Cardiac muscle cell (in vitro differentiated cells and primary cell): Measurements from ENCODE around the gene DAB1. TPM values are rescaled to one million over a fixed set of nuclear protein-coding genes. Genes with fewer than 3 reads are reported as not detected.

Experiments
- DNase-seq, 2 donors: peaks; one replicate each; pipeline versions ENCODE4 v3.0.0 to v3.0.0-alpha.2; 2010 to 2017; ENCODE audit warnings: low read depth in 1 of 2, low spot score in 1 of 2
- H3K27ac ChIP-seq: fragments of 200-600 bp; sonication (generic); 2 replicates; pipeline ENCODE4 v1.5.1; 2016
- H3K27me3 ChIP-seq: fragments of 200-600 bp; sonication (generic); 2 replicates; pipeline ENCODE4 v1.6.0; 2016; ENCODE audit warnings: control low read depth
- H3K36me3 ChIP-seq: fragments of 200-600 bp; sonication (generic); 2 replicates; pipeline ENCODE4 v1.5.1; 2016; ENCODE audit warnings: control low read depth
- H3K4me1 ChIP-seq: fragments of 200-600 bp; sonication (generic); 2 replicates; pipeline ENCODE4 v1.8.1; 2017; ENCODE audit warnings: low read depth, mild to moderate bottlenecking, mixed run types
- H3K4me3 ChIP-seq: fragments of 200-600 bp; sonication (generic); 2 replicates; pipeline ENCODE4 v1.5.1; 2016; ENCODE audit warnings: mild to moderate bottlenecking
- H3K9me3 ChIP-seq: fragments of 200-600 bp; sonication (generic); 2 replicates; pipeline ENCODE4 v1.5.1; 2017; ENCODE audit warnings: low read depth, mild to moderate bottlenecking, control low read depth
- CTCF ChIP-seq: IDR thresholded peaks from 2 replicates; pipeline ENCODE4 v1.5.1; 2012; ENCODE audit warnings: low read depth, mild to moderate bottlenecking, low read length
- polyA plus RNA-seq: library from polyadenylated mRNA; unstranded; fragments of >200 nt; fragmentation: Nextera tagmentation; extraction: Ambion mirVana; gene quantifications from 2 replicates; pipeline ENCODE4 v1.2.1, GENCODE V29; 2016
- total RNA-seq: library from RNA; depleted of rRNA; stranded (reverse); fragments of >200 nt; gene quantifications from 2 replicates; pipeline ENCODE4 v1.2.3, GENCODE V29; 2016

The DAB1 gene
- total and polyA plus RNA-seq, 2 experiments from 2014 or later = 24.1 to 26.6 TPM

- no peak for TF ChIP-seq CTCF
- DNase-seq = no peak
These were observed 20.7 kb downstream of the DAB1 start for GRCh38 chr1:57403201-57403600.

GRCh38 chr1:57401671-57402070 lies 22.2 kb downstream of the DAB1 start:
- TF ChIP-seq CTCF = no peak
- H3K4me3 ChIP-seq = no peak overlapping the region
- DNase-seq = no peak
- peaks cover 2% of the 10 kb centered on the region for H3K4me1 ChIP-seq
- H3K9me3 ChIP-seq = no peaks in the 10 kb centered on the region
- H3K36me3 ChIP-seq = no peaks in the 10 kb centered on the region
- no peaks in the 10 kb centered on the region for H3K27me3 ChIP-seq
- H3K27ac ChIP-seq = no peak overlapping the region

More at GRCh38 chr1:57403201-57403600, 20.7 kb downstream of the DAB1 start:
- no peaks in the 10 kb centered on the region for H3K36me3 ChIP-seq
- H3K27ac ChIP-seq = no peak overlapping the region
- H3K9me3 ChIP-seq = no peaks in the 10 kb centered on the region
- H3K4me1 ChIP-seq = peaks cover 7% of the 10 kb centered on the region
- H3K27me3 ChIP-seq = no peaks in the 10 kb centered on the region
- H3K4me3 ChIP-seq = no peak overlapping the region

- Histone ChIP-seq H3K4me3 (no peak overlapping the region), H3K27me3 (no peaks in the 10 kb centered on the region), H3K27ac (no peak overlapping the region), H3K4me1 (no peaks in the 10 kb centered on the region), H3K9me3 (no peaks in the 10 kb centered on the region), H3K36me3 (no peaks in the 10 kb centered on the region)
- TF ChIP-seq CTCF = no peak
- no peak for DNase-seq
These were observed 23.8 kb downstream of the DAB1 start for GRCh38 chr1:57400048-57400447.

- Histone ChIP-seq H3K4me3 (no peak overlapping the region), H3K27ac (no peak overlapping the region), H3K9me3 (no peaks in the 10 kb centered on the region), H3K36me3 (no peaks in the 10 kb centered on the region), H3K27me3 (no peaks in the 10 kb centered on the region), H3K4me1 (peaks cover 4% of the 10 kb centered on the region)
- no peak for DNase-seq
- no peak for TF ChIP-seq CTCF
These were observed 30.7 kb downstream of the DAB1 start for GRCh38 chr1:57393058-57393584.

- H3K27ac ChIP-seq = no peak overlapping the region
- DNase-seq = no peak
- no peak overlapping the region for H3K4me3 ChIP-seq
- no peaks in the 10 kb centered on the region for H3K4me1 ChIP-seq
- no peaks in the 10 kb centered on the region for H3K36me3 ChIP-seq
- H3K9me3 ChIP-seq = no peaks in the 10 kb centered on the region
- no peaks in the 10 kb centered on the region for H3K27me3 ChIP-seq
- no peak for TF ChIP-seq CTCF
These were observed 38.5 kb downstream of the DAB1 start for GRCh38 chr1:57385336-57385735.

GRCh38 chr1:57384901-57385300 lies 39.0 kb downstream of the DAB1 start:
- Histone ChIP-seq H3K27me3 (no peaks in the 10 kb centered on the region), H3K27ac (no peak overlapping the region), H3K4me3 (no peak overlapping the region), H3K36me3 (no peaks in the 10 kb centered on the region), H3K9me3 (no peaks in the 10 kb centered on the region), H3K4me1 (no peaks in the 10 kb centered on the region)
- no peak for DNase-seq
- TF ChIP-seq CTCF = no peak
